Measurements from ENCODE around the gene SEMA5A. TPM values are rescaled to one million over a fixed set of nuclear protein-coding genes. Genes with fewer than 3 reads are reported as not detected.

The SEMA5A gene
- total RNA-seq, 4 donors from 2014 or later = 2.4 to 129 (median 10.0) TPM

GRCh38 chr5:9587135-9587534, 41.3 kb upstream of the SEMA5A start:
- Histone ChIP-seq H3K4me1 (no peaks in the 10 kb centered on the region), H3K9me3 (no peaks in the 10 kb centered on the region), H3K27ac (no peak overlapping the region), H3K36me3 (no peaks in the 10 kb centered on the region), H3K27me3 (no peaks in the 10 kb centered on the region), H3K4me3 (no peak overlapping the region)
- TF ChIP-seq CTCF (IDR thresholded peaks at IDR 0.05) (no peak), POLR2A (IDR thresholded peaks at IDR 0.05) (no peak)
- no peak for DNase-seq
- intact Hi-C loops (cut with DNase I; ENCODE audit: low total_unique reads) = no loop called here

GRCh38 chr5:9582406-9582805, 36.5 kb upstream of the SEMA5A start:
- no peak for DNase-seq
- no peak for TF ChIP-seq CTCF (IDR thresholded peaks at IDR 0.05)
- TF ChIP-seq POLR2A (IDR thresholded peaks at IDR 0.05) = no peak
- Histone ChIP-seq H3K4me1 (no peaks in the 10 kb centered on the region), H3K36me3 (no peaks in the 10 kb centered on the region), H3K27me3 (no peaks in the 10 kb centered on the region), H3K4me3 (no peak overlapping the region), H3K9me3 (no peaks in the 10 kb centered on the region), H3K27ac (no peak overlapping the region)
- intact Hi-C loops (cut with DNase I; ENCODE audit: low total_unique reads) = no loop called here

GRCh38 chr5:9573796-9574195, 27.9 kb upstream of the SEMA5A start:
- Histone ChIP-seq H3K36me3 (no peaks in the 10 kb centered on the region), H3K27ac (no peak overlapping the region), H3K27me3 (no peaks in the 10 kb centered on the region), H3K4me1 (no peaks in the 10 kb centered on the region), H3K9me3 (no peaks in the 10 kb centered on the region), H3K4me3 (no peak overlapping the region)
- TF ChIP-seq POLR2A (IDR thresholded peaks at IDR 0.05) (no peak), CTCF (IDR thresholded peaks at IDR 0.05) (no peak)
- no peak for DNase-seq
- intact Hi-C loops (cut with DNase I; ENCODE audit: low total_unique reads) = no loop called here

GRCh38 chr5:9572246-9572645, 26.4 kb upstream of the SEMA5A start:
- TF ChIP-seq CTCF (IDR thresholded peaks at IDR 0.05) (no peak), POLR2A (IDR thresholded peaks at IDR 0.05) (no peak)
- Histone ChIP-seq H3K4me3 (no peak overlapping the region), H3K9me3 (no peaks in the 10 kb centered on the region), H3K36me3 (no peaks in the 10 kb centered on the region), H3K27me3 (no peaks in the 10 kb centered on the region), H3K4me1 (no peaks in the 10 kb centered on the region), H3K27ac (no peak overlapping the region)
- intact Hi-C loops (cut with DNase I; ENCODE audit: low total_unique reads) = no loop called here
- no peak for DNase-seq

GRCh38 chr5:9570876-9571275, 25.0 kb upstream of the SEMA5A start:
- no peak for DNase-seq
- Histone ChIP-seq H3K27me3 (no peaks in the 10 kb centered on the region), H3K36me3 (no peaks in the 10 kb centered on the region), H3K27ac (no peak overlapping the region), H3K4me1 (no peaks in the 10 kb centered on the region), H3K4me3 (no peak overlapping the region), H3K9me3 (no peaks in the 10 kb centered on the region)
- TF ChIP-seq CTCF (IDR thresholded peaks at IDR 0.05) = no peak
- TF ChIP-seq POLR2A (IDR thresholded peaks at IDR 0.05) = no peak
- intact Hi-C loops (cut with DNase I; ENCODE audit: low total_unique reads) = no loop called here

Measured in uterus (tissue), 4 donors.